Measurements from ENCODE around the gene SMCO4.

SMCO4 gene

DNA sequence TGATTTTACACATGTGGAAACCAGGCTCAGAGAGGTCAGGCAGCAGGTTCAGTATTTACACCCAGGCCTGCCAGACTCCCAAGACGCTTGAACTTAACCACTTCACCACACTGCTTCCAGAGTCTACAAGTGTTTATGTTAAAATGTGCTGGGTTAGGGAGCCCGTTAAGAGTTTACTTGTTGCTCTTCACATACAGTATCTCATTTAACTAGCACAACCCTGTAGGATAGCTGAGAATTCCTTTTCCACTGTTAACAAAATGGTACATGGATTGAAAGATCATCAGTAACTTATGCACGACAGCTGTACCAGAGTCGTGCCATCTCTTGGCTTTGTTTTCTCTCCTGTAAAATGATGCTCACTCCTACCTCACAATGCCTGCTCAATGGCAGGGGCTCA is 2.9 kb downstream of the SMCO4 start:
- no peak overlapping the region for H4K8ac ChIP-seq (ENCODE audit: low read depth, low read length)
- no CpG with 5 or more reads among the region's 4 CpGs for WGBS, 2 donors (ENCODE audit: extremely low coverage in 2 of 2, insufficient read length in 2 of 2, insufficient replicate concordance in 1 of 2)

DNA sequence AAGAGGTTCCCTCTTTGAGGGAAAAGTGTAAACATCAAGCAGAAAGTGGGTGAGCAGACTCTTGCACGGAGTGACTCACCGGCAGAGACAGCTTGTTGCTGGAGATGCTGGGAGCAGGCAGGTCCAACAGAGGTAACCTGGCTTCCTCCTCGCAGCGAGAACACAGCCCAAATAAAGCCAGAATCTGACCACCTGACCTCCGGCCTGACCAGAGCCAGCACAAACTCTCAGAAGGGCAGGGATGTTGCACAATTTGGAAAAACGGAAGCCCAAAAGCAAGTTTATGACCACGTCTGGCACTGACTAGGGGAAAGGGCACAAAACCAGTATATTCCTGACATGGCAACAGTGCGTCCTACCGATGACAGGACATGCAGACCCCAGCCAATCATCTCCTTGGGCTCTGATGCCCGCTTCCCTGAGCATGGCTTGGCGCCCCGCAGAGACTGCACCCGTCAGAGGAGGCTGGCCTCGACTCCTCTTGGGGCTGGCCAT is 5.4 kb downstream of the SMCO4 start:
- Histone ChIP-seq H2BK15ac (ENCODE audit: low read length) (no peak overlapping the region), H3K4me2 (ENCODE audit: insufficient read depth, low read length, poor library complexity, severe bottlenecking) (no peak overlapping the region), H2BK120ac (ENCODE audit: low read depth, low read length) (no peak overlapping the region), H3K4me1 (ENCODE audit: control insufficient read depth in 2 of 2, insufficient read depth in 1 of 2, low read depth in 1 of 2, low read length in 2 of 2) (peaks cover 3 to 24% of the 10 kb centered on the region in 2 donors), H3K4ac (ENCODE audit: low read length) (no peak overlapping the region), H3K79me1 (ENCODE audit: low read depth, low read length) (peaks cover 5% of the 10 kb centered on the region), H4K8ac (ENCODE audit: low read depth, low read length) (no peak overlapping the region), H3K14ac (ENCODE audit: low read length) (no peak overlapping the region), H3K23ac (ENCODE audit: low read depth, low read length, poor library complexity) (no peak overlapping the region), H4K91ac (ENCODE audit: low read depth, low read length, poor library complexity) (no peak overlapping the region), H3K18ac (ENCODE audit: low read length) (no peak overlapping the region), H2BK5ac (ENCODE audit: low read length) (no peak overlapping the region), H3K4me3 (ENCODE audit: low read length in 2 of 2) (no peak overlapping the region), H3K36me3 (replicated peaks in 1 of 2; ENCODE audit: control insufficient read depth in 2 of 2, insufficient read depth in 2 of 2, low read length in 2 of 2) (peaks cover 0 to 3% of the 10 kb centered on the region in 2 donors), H2AK5ac (ENCODE audit: low read depth, low read length) (no peak overlapping the region), H3K9me3 (replicated peaks in 1 of 2; ENCODE audit: control insufficient read depth in 2 of 2, insufficient read depth in 1 of 2, low read depth in 1 of 2, low read length in 2 of 2) (no peaks in the 10 kb centered on the region), H3K9ac (ENCODE audit: low read depth, low read length, poor library complexity) (no peak overlapping the region), H3K27ac (replicated peaks; ENCODE audit: low read length) (no peak overlapping the region), H2BK12ac (ENCODE audit: low read length) (no peak overlapping the region), H2AFZ (ENCODE audit: low read length) (no peak overlapping the region), H3K27me3 (ENCODE audit: control insufficient read depth in 3 of 3, insufficient read depth in 3 of 3, low read depth in 1 of 3, low read length in 3 of 3) (no peaks in the 10 kb centered on the region)
- no peak for DNase-seq (ENCODE audit: low spot score)
- WGBS, 2 donors (ENCODE audit: extremely low coverage in 2 of 2, insufficient read length in 2 of 2, insufficient replicate concordance in 1 of 2) = no CpG with 5 or more reads among the region's 14 CpGs

More for the DNA sequence above, 2.9 kb downstream of the SMCO4 start:
- no peak overlapping the region for H4K91ac ChIP-seq (ENCODE audit: low read depth, low read length, poor library complexity)
- H3K4ac ChIP-seq (ENCODE audit: low read length) = no peak overlapping the region
- H3K9me3 ChIP-seq (replicated peaks in 1 of 2; ENCODE audit: control insufficient read depth in 2 of 2, insufficient read depth in 1 of 2, low read depth in 1 of 2, low read length in 2 of 2) = no peaks in the 10 kb centered on the region
- no peak overlapping the region for H3K4me2 ChIP-seq (ENCODE audit: insufficient read depth, low read length, poor library complexity, severe bottlenecking)
- H3K14ac ChIP-seq (ENCODE audit: low read length) = no peak overlapping the region
- H2AK5ac ChIP-seq (ENCODE audit: low read depth, low read length) = no peak overlapping the region
- H3K79me1 ChIP-seq (ENCODE audit: low read depth, low read length) = peaks cover 5% of the 10 kb centered on the region
- H3K4me1 ChIP-seq (ENCODE audit: control insufficient read depth in 2 of 2, insufficient read depth in 1 of 2, low read depth in 1 of 2, low read length in 2 of 2) = peaks cover 3 to 20% of the 10 kb centered on the region in 2 donors
- no peak overlapping the region for H2BK12ac ChIP-seq (ENCODE audit: low read length)
- no peak overlapping the region for H2BK5ac ChIP-seq (ENCODE audit: low read length)
- H2AFZ ChIP-seq (ENCODE audit: low read length) = no peak overlapping the region
- no peak for DNase-seq (ENCODE audit: low spot score)
- H3K23ac ChIP-seq (ENCODE audit: low read depth, low read length, poor library complexity) = no peak overlapping the region
- H3K18ac ChIP-seq (ENCODE audit: low read length) = no peak overlapping the region
- H3K27ac ChIP-seq (replicated peaks; ENCODE audit: low read length) = no peak overlapping the region
- peaks cover 0 to 9% (median 0%) of the 10 kb centered on the region in 3 experiments for H3K27me3 ChIP-seq (ENCODE audit: control insufficient read depth in 3 of 3, insufficient read depth in 3 of 3, low read depth in 1 of 3, low read length in 3 of 3)
- no peak overlapping the region for H3K9ac ChIP-seq (ENCODE audit: low read depth, low read length, poor library complexity)
- H3K36me3 ChIP-seq (replicated peaks in 1 of 2; ENCODE audit: control insufficient read depth in 2 of 2, insufficient read depth in 2 of 2, low read length in 2 of 2) = no peaks in the 10 kb centered on the region
- no peak overlapping the region for H3K4me3 ChIP-seq (ENCODE audit: low read length in 2 of 2)
- H2BK120ac ChIP-seq (ENCODE audit: low read depth, low read length) = no peak overlapping the region
- no peak overlapping the region for H2BK15ac ChIP-seq (ENCODE audit: low read length)

DNA sequence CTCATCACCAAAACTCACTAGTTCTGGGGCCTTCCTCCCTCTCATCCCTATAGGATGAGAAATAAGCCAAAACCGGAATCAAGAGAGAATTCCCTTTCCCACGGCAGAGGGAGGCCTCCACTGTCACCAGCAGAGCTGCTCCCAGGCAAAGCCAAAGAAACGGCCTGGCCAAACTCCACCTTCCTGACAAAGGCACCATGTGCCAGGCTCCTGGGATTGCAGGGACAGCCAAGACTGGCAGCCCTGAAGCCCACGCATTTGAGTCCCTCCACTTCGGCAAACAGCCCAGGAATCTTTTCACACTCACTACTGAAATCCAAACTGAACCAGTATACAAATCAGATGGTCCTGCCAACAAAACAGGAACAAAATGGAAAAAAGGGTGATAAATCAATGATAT is 6.1 kb downstream of the SMCO4 start:
- no peak overlapping the region for H3K9ac ChIP-seq (ENCODE audit: low read depth, low read length, poor library complexity)
- peak overlapping the region; percentile 40 for H2AK5ac ChIP-seq (ENCODE audit: low read depth, low read length)
- peaks cover under 1 to 22% of the 10 kb centered on the region in 2 donors for H3K4me1 ChIP-seq (ENCODE audit: control insufficient read depth in 2 of 2, insufficient read depth in 1 of 2, low read depth in 1 of 2, low read length in 2 of 2)
- H3K4me3 ChIP-seq (ENCODE audit: low read length in 2 of 2) = no peak overlapping the region
- no peak overlapping the region for H3K4me2 ChIP-seq (ENCODE audit: insufficient read depth, low read length, poor library complexity, severe bottlenecking)
- no peak overlapping the region for H4K91ac ChIP-seq (ENCODE audit: low read depth, low read length, poor library complexity)
- H3K18ac ChIP-seq (ENCODE audit: low read length) = no peak overlapping the region
- WGBS, 2 donors (ENCODE audit: extremely low coverage in 2 of 2, insufficient read length in 2 of 2, insufficient replicate concordance in 1 of 2) = no CpG with 5 or more reads among the region's 5 CpGs
- no peak overlapping the region for H3K27ac ChIP-seq (replicated peaks; ENCODE audit: low read length)
- no peak overlapping the region for H2BK12ac ChIP-seq (ENCODE audit: low read length)
- no peak overlapping the region for H2BK120ac ChIP-seq (ENCODE audit: low read depth, low read length)
- H4K8ac ChIP-seq (ENCODE audit: low read depth, low read length) = no peak overlapping the region
- no peak for DNase-seq (ENCODE audit: low spot score)
- H3K14ac ChIP-seq (ENCODE audit: low read length) = no peak overlapping the region
- H2BK5ac ChIP-seq (ENCODE audit: low read length) = no peak overlapping the region
- H2BK15ac ChIP-seq (ENCODE audit: low read length) = no peak overlapping the region
- H3K79me1 ChIP-seq (ENCODE audit: low read depth, low read length) = peaks cover 3% of the 10 kb centered on the region
- peaks cover 0 to 3% of the 10 kb centered on the region in 2 donors for H3K36me3 ChIP-seq (replicated peaks in 1 of 2; ENCODE audit: control insufficient read depth in 2 of 2, insufficient read depth in 2 of 2, low read length in 2 of 2)
- H3K23ac ChIP-seq (ENCODE audit: low read depth, low read length, poor library complexity) = no peak overlapping the region
- no peak overlapping the region for H3K4ac ChIP-seq (ENCODE audit: low read length)
- H3K27me3 ChIP-seq (ENCODE audit: control insufficient read depth in 3 of 3, insufficient read depth in 3 of 3, low read depth in 1 of 3, low read length in 3 of 3) = no peaks in the 10 kb centered on the region
- no peak overlapping the region for H2AFZ ChIP-seq (ENCODE audit: low read length)
- no peaks in the 10 kb centered on the region for H3K9me3 ChIP-seq (replicated peaks in 1 of 2; ENCODE audit: control insufficient read depth in 2 of 2, insufficient read depth in 1 of 2, low read depth in 1 of 2, low read length in 2 of 2)

DNA sequence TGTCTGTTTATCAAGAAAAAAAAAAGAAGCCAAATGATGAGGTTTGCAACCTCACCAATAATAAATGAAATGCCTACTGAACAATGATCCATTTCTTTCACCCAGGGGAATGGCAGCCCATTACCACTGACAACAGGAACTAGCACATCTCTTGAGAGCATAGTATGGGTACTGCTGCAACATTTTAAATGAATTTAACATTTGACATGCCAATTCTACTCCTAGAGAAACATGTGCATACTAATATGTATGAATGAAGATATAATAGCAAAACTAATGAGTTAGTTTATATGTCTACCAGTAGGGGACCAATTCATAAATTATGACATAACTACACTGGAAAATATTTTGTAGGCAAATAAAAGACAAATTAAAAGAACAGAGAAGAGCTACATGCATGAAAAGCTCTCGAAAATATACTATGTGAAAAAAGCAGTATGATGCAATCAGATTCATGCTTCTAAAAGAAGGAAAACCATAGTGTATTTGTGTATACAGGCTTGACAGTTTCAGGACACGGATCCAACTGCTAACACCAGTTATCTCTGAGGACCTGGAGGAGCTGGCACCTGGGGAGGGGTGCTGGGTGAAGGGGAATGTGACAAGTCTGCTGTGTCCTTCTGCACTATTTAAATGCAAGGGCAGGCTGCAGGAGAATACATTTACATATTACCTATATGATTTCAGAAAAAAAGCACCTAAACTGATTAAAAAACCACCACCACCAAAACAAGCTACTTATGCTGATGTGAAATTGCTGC is 6.9 kb downstream of the SMCO4 start:
- no peak overlapping the region for H3K27ac ChIP-seq (replicated peaks; ENCODE audit: low read length)
- no peak overlapping the region for H3K4me3 ChIP-seq (ENCODE audit: low read length in 2 of 2)
- peaks cover 0 to 3% of the 10 kb centered on the region in 2 donors for H3K36me3 ChIP-seq (replicated peaks in 1 of 2; ENCODE audit: control insufficient read depth in 2 of 2, insufficient read depth in 2 of 2, low read length in 2 of 2)
- no peak overlapping the region for H3K4me2 ChIP-seq (ENCODE audit: insufficient read depth, low read length, poor library complexity, severe bottlenecking)
- WGBS, 2 donors (ENCODE audit: extremely low coverage in 2 of 2, insufficient read length in 2 of 2, insufficient replicate concordance in 1 of 2) = no CpG with 5 or more reads among the region's 2 CpGs
- H2BK120ac ChIP-seq (ENCODE audit: low read depth, low read length) = no peak overlapping the region
- H3K14ac ChIP-seq (ENCODE audit: low read length) = no peak overlapping the region
- peaks cover 0 to 1% of the 10 kb centered on the region in 2 donors for H3K9me3 ChIP-seq (replicated peaks in 1 of 2; ENCODE audit: control insufficient read depth in 2 of 2, insufficient read depth in 1 of 2, low read depth in 1 of 2, low read length in 2 of 2)
- H2AK5ac ChIP-seq (ENCODE audit: low read depth, low read length) = no peak overlapping the region
- no peak overlapping the region for H3K9ac ChIP-seq (ENCODE audit: low read depth, low read length, poor library complexity)
- H3K4me1 ChIP-seq (ENCODE audit: control insufficient read depth in 2 of 2, insufficient read depth in 1 of 2, low read depth in 1 of 2, low read length in 2 of 2) = peaks cover 0 to 18% of the 10 kb centered on the region in 2 donors
- H3K4ac ChIP-seq (ENCODE audit: low read length) = no peak overlapping the region
- H4K8ac ChIP-seq (ENCODE audit: low read depth, low read length) = no peak overlapping the region
- H2BK15ac ChIP-seq (ENCODE audit: low read length) = no peak overlapping the region
- DNase-seq (ENCODE audit: low spot score) = no peak
- no peak overlapping the region for H4K91ac ChIP-seq (ENCODE audit: low read depth, low read length, poor library complexity)
- no peak overlapping the region for H3K23ac ChIP-seq (ENCODE audit: low read depth, low read length, poor library complexity)
- no peak overlapping the region for H3K18ac ChIP-seq (ENCODE audit: low read length)
- no peak overlapping the region for H2BK12ac ChIP-seq (ENCODE audit: low read length)
- no peaks in the 10 kb centered on the region for H3K27me3 ChIP-seq (ENCODE audit: control insufficient read depth in 3 of 3, insufficient read depth in 3 of 3, low read depth in 1 of 3, low read length in 3 of 3)
- H3K79me1 ChIP-seq (ENCODE audit: low read depth, low read length) = peaks cover 3% of the 10 kb centered on the region
- no peak overlapping the region for H2AFZ ChIP-seq (ENCODE audit: low read length)
- H2BK5ac ChIP-seq (ENCODE audit: low read length) = no peak overlapping the region
